Measurements from ENCODE around the gene TRAF2. TPM values are rescaled to one million over a fixed set of nuclear protein-coding genes. Genes with fewer than 3 reads are reported as not detected.

TRAF2 gene
- total and polyA plus RNA-seq, 2 of the 13 experiments (the other 11 are each of a cell fraction or from before 2014, with no cell fraction given) = 12.4 to 13.6 TPM

- TF ChIP-seq ZFP91 (CRISPR knock-in tag; IDR thresholded peaks at IDR 0.05; ENCODE audit: borderline replicate concordance) (peak; percentile 25; the same call in 1 of the 2 replicates), THRA (CRISPR knock-in tag; IDR thresholded peaks at IDR 0.05; ENCODE audit: borderline replicate concordance) (peak; percentile 41; the same call in 1 of the 2 replicates), ZC3H13 (CRISPR knock-in tag; IDR thresholded peaks at IDR 0.05) (0 out of 2 replicates have a peak, but pooled peaks have one; percentile 65), ZFY (CRISPR knock-in tag; IDR thresholded peaks at IDR 0.05) (peak; percentile 37; the same call in 1 of the 2 replicates), ZNF20 (CRISPR knock-in tag; IDR thresholded peaks at IDR 0.05) (no peak), RFX5 (IDR thresholded peaks at IDR 0.05; ENCODE audit: low read depth, low read length) (no peak), ARNTL (CRISPR knock-in tag; IDR thresholded peaks at IDR 0.05) (0 out of 2 replicates have a peak, but pooled peaks have one; percentile 25)
These were observed 588 bp downstream of the TRAF2 start (continued) for GRCh38 chr9:136886610-136887597.

GRCh38 chr9:136888454-136888853, 2.1 kb downstream of the TRAF2 start:
- in situ Hi-C loops (cut with HindIII; ENCODE audit: extremely low pct_ligation_motif_present, low pct_unique_long_range_greater_than_20kb) (no loop called here), intact Hi-C loops (cut with micrococcal nuclease; ENCODE audit: unreplicated experiment) (loop anchor here (5.0 to 10.0 kb wide), 2 partner anchors 49 to 104 kb away; no protein-coding TSS in a partner anchor)
- BruUV-seq (replicated peaks) = no TSS peak
- no peaks in the 10 kb centered on the region for H3K9me3 ChIP-seq (ENCODE audit: low read length)
- H3K79me2 ChIP-seq (ENCODE audit: insufficient read depth, low read length) = peaks cover 61% of the 10 kb centered on the region
- CTCF ChIA-PET (ENCODE audit: low intra/inter-chr PET ratio, low total read pairs) = no interaction called here
- ATAC-seq (no peak), DNase-seq (ENCODE audit: low spot score) (no peak), FAIRE-seq (no peak)
- H3K36me3 ChIP-seq (replicated peaks in 1 of 2; ENCODE audit: control insufficient read depth in 1 of 2, insufficient read depth in 2 of 2, low read length in 2 of 2) = peaks cover 1 to 19% of the 10 kb centered on the region in 2 experiments; a peak in 4 of 5 replicates
- no peak overlapping the region for H3K9ac ChIP-seq (ENCODE audit: insufficient read depth, low read depth, low read length)
- POLR2A ChIA-PET = interaction anchor here (7.1 kb wide), 1 partner anchor 41 kb away, joined by 45 read pairs; no protein-coding TSS in a partner anchor
- peaks cover 37% of the 10 kb centered on the region for H3K4me1 ChIP-seq (ENCODE audit: insufficient read depth, low read length)
- WGBS (ENCODE audit: low lambda C conversion rate) = 89% methylated on average over 1 of the region's 8 CpGs
- no peak overlapping the region for H3K27ac ChIP-seq (ENCODE audit: extremely low read length, insufficient read depth, low read length)
- no peak overlapping the region for H2AFZ ChIP-seq (ENCODE audit: low read length)
- H4K20me1 ChIP-seq (ENCODE audit: insufficient read depth, low read length) = 0 out of 2 replicates have a peak, but pooled peaks cover 10% of the 10 kb centered on the region
- peak overlapping the region; percentile 32; the same call in 1 of the 2 replicates for H3K4me2 ChIP-seq (ENCODE audit: low read depth, low read length)
- no peaks in the 10 kb centered on the region for H3K27me3 ChIP-seq (ENCODE audit: control insufficient read depth in 1 of 2, insufficient read depth in 2 of 2, low read length in 2 of 2)
- H3K4me3 ChIP-seq (replicated peaks in 1 of 3; ENCODE audit: insufficient read depth in 1 of 3, low read depth in 2 of 3, low read length in 3 of 3) = no peak overlapping the region
- TF ChIP-seq HNRNPLL (IDR thresholded peaks at IDR 0.05; ENCODE audit: low read depth, low read length, poor library complexity, severe bottlenecking) (no peak), PBX3 (CRISPR knock-in tag; IDR thresholded peaks at IDR 0.05; ENCODE audit: borderline replicate concordance) (no peak), ZFP41 (CRISPR knock-in tag; IDR thresholded peaks at IDR 0.05; ENCODE audit: borderline replicate concordance) (no peak), IRF1 (CRISPR knock-in tag; IDR thresholded peaks at IDR 0.05; ENCODE audit: low read depth) (no peak), RFXANK (CRISPR knock-in tag; IDR thresholded peaks at IDR 0.05) (no peak), ZBTB26 (CRISPR knock-in tag; IDR thresholded peaks at IDR 0.05; ENCODE audit: borderline replicate concordance) (no peak)
